WTC11 (cell line): ENCODE data around the gene DBX1. TPM values are rescaled to one million over a fixed set of nuclear protein-coding genes. Genes with fewer than 3 reads are reported as not detected.

Experiments used
- ATAC-seq: fragments of 200-7000 bp; cut with Tn5 transposase; 2 replicates; pipeline ENCODE4 v1.10.0; 2021; ENCODE audit warnings: mild to moderate bottlenecking, moderate library complexity
- CTCF ChIA-PET: fragments of 300-600 bp; sonication (Branson Sonifier 250); formaldehyde crosslinking; loops from one replicate; lab custom pipeline; 2021; ENCODE audit warnings: antibody characterized with exemption; lab: Charles Lee
- POLR2A ChIA-PET: fragments of 350-600 bp; sonication (Branson Sonifier 250); formaldehyde crosslinking; loops from one replicate; lab custom pipeline; 2021; ENCODE audit warnings: antibody characterized with exemption; lab: Charles Lee
- DNase-seq: peaks from one replicate; pipeline ENCODE4 v3.0.0; 2021; ENCODE audit warnings: low spot score
- H3K27ac Mint-ChIP-seq: 2 replicates; pipeline ENCODE4 v1.8.0; 2021; ENCODE audit warnings: mixed read lengths
- H3K27me3 Mint-ChIP-seq: 2 replicates; pipeline ENCODE4 v1.8.0; 2021; ENCODE audit warnings: low read depth, mild to moderate bottlenecking, moderate library complexity, mixed read lengths
- H3K36me3 Mint-ChIP-seq: 2 replicates; pipeline ENCODE4 v1.8.0; 2021; ENCODE audit warnings: mixed read lengths
- H3K4me1 Mint-ChIP-seq: 2 replicates; pipeline ENCODE4 v1.8.0; 2022; ENCODE audit warnings: mixed read lengths
- H3K4me3 Mint-ChIP-seq: 2 replicates; pipeline ENCODE4 v1.8.0; 2021; ENCODE audit warnings: mild to moderate bottlenecking, moderate library complexity, mixed read lengths
- H3K9me3 Mint-ChIP-seq: 2 replicates; pipeline ENCODE4 v1.8.0; 2021; ENCODE audit warnings: mixed read lengths
- AR ChIP-seq: fragments of 250-450 bp; sonication (Bioruptor Pico); IDR thresholded peaks from 2 replicates; pipeline ENCODE4 v1.9.0; 2021; ENCODE audit warnings: mild to moderate bottlenecking
- CBFB ChIP-seq: sonication (generic); formaldehyde crosslinking; IDR thresholded peaks from 2 replicates; pipeline ENCODE4 v1.8.1; 2022; ENCODE audit warnings: mild to moderate bottlenecking, low read depth, missing genetic modification reagents
- ELF4 ChIP-seq: sonication (generic); formaldehyde crosslinking; IDR thresholded peaks from 2 replicates; pipeline ENCODE4 v1.8.1; 2022; ENCODE audit warnings: low read depth, mild to moderate bottlenecking, moderate library complexity, missing genetic modification reagents
- ERG ChIP-seq: fragments of 250-450 bp; sonication (Bioruptor Pico); IDR thresholded peaks from 2 replicates; pipeline ENCODE4 v1.8.0; 2021; ENCODE audit warnings: mild to moderate bottlenecking
- ESRRA ChIP-seq: sonication (generic); formaldehyde crosslinking; IDR thresholded peaks from 2 replicates; pipeline ENCODE4 v1.8.1; 2022; ENCODE audit warnings: mild to moderate bottlenecking, missing genetic modification reagents, borderline replicate concordance
- FOXJ3 ChIP-seq: sonication (generic); formaldehyde crosslinking; IDR thresholded peaks from 2 replicates; pipeline ENCODE4 v1.9.0; 2021; ENCODE audit warnings: missing genetic modification reagents, mild to moderate bottlenecking, borderline replicate concordance
- FOXP1 ChIP-seq: sonication (generic); formaldehyde crosslinking; IDR thresholded peaks from 2 replicates; pipeline ENCODE4 v1.8.0; 2022; ENCODE audit warnings: missing genetic modification reagents, mild to moderate bottlenecking, moderate library complexity, borderline replicate concordance
- MLX ChIP-seq: sonication (generic); formaldehyde crosslinking; IDR thresholded peaks from 2 replicates; pipeline ENCODE4 v1.8.1; 2023; ENCODE audit warnings: mild to moderate bottlenecking, missing genetic modification reagents, moderate library complexity
- NFYB ChIP-seq: sonication (generic); formaldehyde crosslinking; conservative IDR thresholded peaks from 2 replicates; pipeline ENCODE4 v1.8.0; 2022; ENCODE audit warnings: low read depth, missing genetic modification reagents
- NR3C1 ChIP-seq: sonication (generic); formaldehyde crosslinking; conservative IDR thresholded peaks from 2 replicates; pipeline ENCODE4 v1.8.1; 2023; ENCODE audit warnings: low read depth, mild to moderate bottlenecking, missing genetic modification reagents
- RELA ChIP-seq: sonication (generic); formaldehyde crosslinking; IDR thresholded peaks from 2 replicates; pipeline ENCODE4 v1.8.1; 2022; ENCODE audit warnings: missing genetic modification reagents, mild to moderate bottlenecking, borderline replicate concordance
- SMAD3 ChIP-seq: sonication (generic); formaldehyde crosslinking; IDR thresholded peaks from 2 replicates; pipeline ENCODE4 v1.8.0; 2022; ENCODE audit warnings: missing genetic modification reagents, mild to moderate bottlenecking, borderline replicate concordance
- TCF7 ChIP-seq: sonication (generic); formaldehyde crosslinking; IDR thresholded peaks from 2 replicates; pipeline ENCODE4 v1.8.0; 2022; ENCODE audit warnings: mild to moderate bottlenecking, low read depth, missing genetic modification reagents, moderate library complexity
- TEAD4 ChIP-seq: sonication (generic); formaldehyde crosslinking; IDR thresholded peaks from 2 replicates; pipeline ENCODE4 v1.8.0; 2022; ENCODE audit warnings: mild to moderate bottlenecking, missing genetic modification reagents
- USF1 ChIP-seq: sonication (generic); formaldehyde crosslinking; IDR thresholded peaks from 2 replicates; pipeline ENCODE4 v1.8.0; 2022; ENCODE audit warnings: mild to moderate bottlenecking, missing genetic modification reagents
- ZNF121 ChIP-seq: sonication (generic); formaldehyde crosslinking; IDR thresholded peaks from 2 replicates; pipeline ENCODE4 v1.8.0; 2023; ENCODE audit warnings: missing genetic modification reagents
- ZNF219 ChIP-seq: sonication (generic); formaldehyde crosslinking; IDR thresholded peaks from 2 replicates; pipeline ENCODE4 v1.8.0; 2023; ENCODE audit warnings: missing genetic modification reagents, mild to moderate bottlenecking, borderline replicate concordance
- ZNF263 ChIP-seq: sonication (generic); formaldehyde crosslinking; IDR thresholded peaks from 2 replicates; pipeline ENCODE4 v1.8.1; 2022; ENCODE audit warnings: low read depth, mild to moderate bottlenecking, moderate library complexity, missing genetic modification reagents
- total RNA-seq: library from RNA; stranded (reverse); gene quantifications from 3 replicates; pipeline ENCODE4 v1.2.3, GENCODE V29; 2021
- TF ChIP-seq, protein P1 (sequence below): sonication (generic); formaldehyde crosslinking; IDR thresholded peaks from 2 replicates; pipeline ENCODE4 v1.8.1; 2022; ENCODE audit warnings: mild to moderate bottlenecking, moderate library complexity, missing genetic modification reagents

Gene DBX1
- total RNA-seq, 1 experiment from 2014 or later, result 0.24 TPM

- TF ChIP-seq AR (CRISPR knock-in tag) (no peak), ZNF219 (CRISPR knock-in tag) (0 out of 2 replicates have a peak, but pooled peaks have one; percentile 58), NFYB (CRISPR knock-in tag) (0 out of 2 replicates have a peak, but pooled peaks have one; percentile 12), CBFB (CRISPR knock-in tag) (no peak)
Measured at GRCh38 chr11:20158597-20159257, 1.5 kb downstream of the DBX1 start (continued).

GRCh38 chr11:20157728-20158127 is 2.5 kb downstream of the DBX1 start:
- ChIA-PET POLR2A (no interaction called here), CTCF (interaction anchor here (1.4 to 2.0 kb wide), 3 partner anchors 24 to 133 kb away, joined by 3 to 19 read pairs (median 14); no protein-coding TSS in a partner anchor)
- H3K4me1 Mint-ChIP-seq, result peaks cover 68% of the 10 kb centered on the region
- H3K27ac Mint-ChIP-seq, result no peak overlapping the region
- H3K27me3 Mint-ChIP-seq, result peaks cover 95% of the 10 kb centered on the region
- no peak for DNase-seq
- H3K4me3 Mint-ChIP-seq, result peak overlapping the region; percentile 89
- no peaks in the 10 kb centered on the region for H3K36me3 Mint-ChIP-seq
- TF ChIP-seq SMAD3 (CRISPR knock-in tag), result no peak
- no peak for TF ChIP-seq ESRRA (CRISPR knock-in tag)
- TF ChIP-seq NR3C1 (CRISPR knock-in tag), result no peak
- no peak for TF ChIP-seq ZNF263
- TF ChIP-seq ZNF121, result no peak
- TF ChIP-seq USF1 (CRISPR knock-in tag), result no peak
- TF ChIP-seq, protein P1, sequence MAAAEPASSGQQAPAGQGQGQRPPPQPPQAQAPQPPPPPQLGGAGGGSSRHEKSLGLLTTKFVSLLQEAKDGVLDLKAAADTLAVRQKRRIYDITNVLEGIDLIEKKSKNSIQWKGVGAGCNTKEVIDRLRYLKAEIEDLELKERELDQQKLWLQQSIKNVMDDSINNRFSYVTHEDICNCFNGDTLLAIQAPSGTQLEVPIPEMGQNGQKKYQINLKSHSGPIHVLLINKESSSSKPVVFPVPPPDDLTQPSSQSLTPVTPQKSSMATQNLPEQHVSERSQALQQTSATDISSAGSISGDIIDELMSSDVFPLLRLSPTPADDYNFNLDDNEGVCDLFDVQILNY, result no peak
- no peak for TF ChIP-seq FOXP1 (CRISPR knock-in tag)
- TF ChIP-seq ELF4 (CRISPR knock-in tag), result no peak
- TF ChIP-seq TCF7 (CRISPR knock-in tag), result no peak
- no peak for TF ChIP-seq TEAD4 (CRISPR knock-in tag)
- no peak for TF ChIP-seq ERG (CRISPR knock-in tag)
- TF ChIP-seq RELA (CRISPR knock-in tag), result no peak
- TF ChIP-seq FOXJ3 (CRISPR knock-in tag), result no peak
- TF ChIP-seq MLX (CRISPR knock-in tag), result no peak
- ATAC-seq, result no peak
- H3K9me3 Mint-ChIP-seq, result no peaks in the 10 kb centered on the region
